ENCODE measurements around the gene NCKAP5.

NCKAP5 gene

DNA sequence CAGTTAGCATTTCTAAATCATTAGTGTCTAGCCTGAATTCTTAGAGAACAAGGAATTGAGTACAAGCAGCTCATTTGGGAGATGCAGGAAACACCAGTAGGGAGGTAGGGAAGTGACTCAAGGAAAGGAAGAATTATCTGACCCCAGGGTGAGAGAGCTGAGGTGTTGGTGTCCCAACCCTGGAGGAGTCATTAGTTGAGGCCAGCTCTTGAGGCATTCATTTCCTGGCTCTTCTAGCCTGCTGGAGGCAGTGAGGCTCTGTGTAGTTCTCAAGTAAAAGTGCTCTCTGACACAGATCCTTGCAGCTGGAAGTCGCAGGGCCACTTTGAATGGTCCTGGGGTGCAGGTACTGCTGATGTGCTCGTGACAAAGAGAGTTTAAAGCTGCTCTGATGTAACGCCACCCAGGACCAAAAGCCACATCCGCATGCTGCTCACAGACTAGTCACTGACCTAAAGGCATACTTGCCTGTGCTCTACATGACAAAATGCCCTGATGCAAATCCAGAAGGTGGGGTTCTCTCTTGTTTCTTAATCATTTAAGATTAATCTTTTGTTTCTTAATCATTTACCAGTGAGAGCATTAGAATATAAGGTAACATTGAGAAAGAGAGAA lies 598.8 kb downstream of the NCKAP5 start:
- no peak for DNase-seq

DNA sequence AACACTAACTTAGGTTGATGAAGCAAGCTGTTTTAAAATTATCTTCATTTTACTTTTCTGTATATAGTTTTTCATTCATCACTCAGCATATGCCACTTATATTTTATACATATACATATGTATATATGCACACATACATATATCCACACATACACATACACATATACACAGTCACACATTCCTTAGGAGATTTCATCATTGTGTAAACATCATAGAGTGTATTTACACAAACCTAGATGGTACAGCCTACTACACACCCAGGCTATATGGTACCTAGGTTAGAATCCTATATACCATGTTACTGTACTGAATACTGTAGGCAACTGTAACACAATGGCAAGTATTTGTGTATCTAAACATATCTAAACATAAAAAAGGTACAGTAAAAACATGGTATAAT lies 602.8 kb downstream of the NCKAP5 start:
- DNase-seq: no peak

DNA sequence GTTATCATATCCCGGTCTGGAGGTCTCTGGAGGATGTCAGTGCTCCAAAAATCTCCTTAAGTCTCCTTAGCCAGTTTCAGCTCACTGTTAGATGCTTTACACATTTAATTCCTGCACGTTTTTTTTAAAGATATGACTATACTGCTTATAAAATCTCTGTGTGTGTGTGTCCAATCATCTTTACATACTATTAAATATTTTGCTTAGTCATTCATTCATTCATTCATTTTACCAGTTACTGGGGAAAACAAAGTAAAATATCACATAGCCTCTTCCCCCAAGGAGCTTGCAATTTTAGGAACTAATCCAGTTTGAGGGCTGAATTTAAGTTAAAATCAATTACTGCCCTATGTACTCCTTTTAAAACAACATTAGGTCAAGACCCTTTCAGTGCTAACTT lies 605.1 kb downstream of the NCKAP5 start:
- DNase-seq: no peak

DNA sequence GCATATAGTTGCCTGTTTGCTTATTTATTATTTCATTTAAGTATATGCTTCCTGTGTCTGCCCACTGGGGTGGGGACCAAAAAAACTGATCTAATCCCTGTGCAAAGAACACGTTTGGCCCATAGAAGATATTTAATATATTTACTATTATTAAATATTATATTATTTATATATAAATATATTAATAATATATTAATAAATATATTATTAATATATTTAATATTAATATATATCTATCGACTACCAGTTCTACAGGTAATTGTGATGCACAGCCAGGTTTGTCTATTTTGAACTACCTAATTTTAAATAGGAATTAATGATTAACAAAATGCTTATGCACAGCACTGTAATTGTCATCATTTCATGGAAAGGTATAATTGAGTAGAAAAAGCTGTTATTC lies 609.4 kb downstream of the NCKAP5 start:
- DNase-seq: no peak

DNA sequence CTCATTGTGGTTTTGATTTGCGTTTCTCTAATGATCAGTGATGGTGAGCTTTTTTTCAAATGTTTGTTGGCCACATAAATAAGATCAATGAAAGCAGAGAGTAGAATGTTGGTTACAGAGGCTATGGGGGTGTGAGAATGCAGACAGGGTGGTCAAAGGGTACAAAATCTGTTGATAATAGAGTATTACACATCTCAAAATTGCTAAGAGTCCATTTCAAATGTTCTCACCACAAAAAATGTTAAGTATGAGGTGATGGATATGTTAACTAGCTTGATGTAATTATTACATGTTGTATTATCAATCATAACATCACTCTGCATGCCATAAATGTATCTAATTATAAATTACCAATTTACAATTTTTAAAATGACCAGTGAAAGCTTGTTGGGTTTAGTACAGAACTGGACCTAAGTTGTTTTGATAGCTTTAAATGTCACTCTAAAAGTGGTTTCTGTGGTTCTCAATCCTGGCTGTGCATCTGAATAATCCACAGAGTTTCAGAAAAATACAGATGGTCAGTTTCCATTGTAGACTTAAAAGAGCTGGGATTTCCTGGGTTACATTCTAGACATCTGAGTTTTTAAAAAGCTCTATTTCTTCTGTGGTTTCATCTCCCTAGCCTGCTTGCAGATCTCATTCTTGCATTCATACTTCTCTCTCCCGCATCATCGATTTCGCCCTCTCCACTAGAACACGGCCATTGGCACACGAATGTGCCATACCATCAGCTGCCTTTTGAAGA lies 612.2 kb downstream of the NCKAP5 start:
- DNase-seq: no peak

DNA sequence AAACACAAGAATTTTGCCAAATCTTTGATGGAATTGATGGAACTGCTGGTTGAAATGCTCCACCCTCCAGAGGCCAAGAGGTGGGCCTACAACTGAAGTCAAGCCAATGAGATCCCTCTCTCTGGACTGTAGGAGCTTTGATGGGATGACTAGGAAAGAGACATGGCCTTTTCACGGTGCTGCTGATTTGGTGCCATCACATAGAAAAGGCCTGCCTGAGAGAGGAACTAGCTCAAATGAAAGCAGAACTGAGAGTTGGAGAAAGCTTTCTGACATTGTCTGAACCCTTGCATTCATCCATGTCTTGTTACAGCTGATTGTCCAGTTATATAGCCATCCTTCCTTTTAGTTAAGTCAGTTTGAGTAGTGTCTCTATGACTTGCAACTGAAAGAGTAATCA lies 614.5 kb downstream of the NCKAP5 start:
- no peak for DNase-seq

DNA sequence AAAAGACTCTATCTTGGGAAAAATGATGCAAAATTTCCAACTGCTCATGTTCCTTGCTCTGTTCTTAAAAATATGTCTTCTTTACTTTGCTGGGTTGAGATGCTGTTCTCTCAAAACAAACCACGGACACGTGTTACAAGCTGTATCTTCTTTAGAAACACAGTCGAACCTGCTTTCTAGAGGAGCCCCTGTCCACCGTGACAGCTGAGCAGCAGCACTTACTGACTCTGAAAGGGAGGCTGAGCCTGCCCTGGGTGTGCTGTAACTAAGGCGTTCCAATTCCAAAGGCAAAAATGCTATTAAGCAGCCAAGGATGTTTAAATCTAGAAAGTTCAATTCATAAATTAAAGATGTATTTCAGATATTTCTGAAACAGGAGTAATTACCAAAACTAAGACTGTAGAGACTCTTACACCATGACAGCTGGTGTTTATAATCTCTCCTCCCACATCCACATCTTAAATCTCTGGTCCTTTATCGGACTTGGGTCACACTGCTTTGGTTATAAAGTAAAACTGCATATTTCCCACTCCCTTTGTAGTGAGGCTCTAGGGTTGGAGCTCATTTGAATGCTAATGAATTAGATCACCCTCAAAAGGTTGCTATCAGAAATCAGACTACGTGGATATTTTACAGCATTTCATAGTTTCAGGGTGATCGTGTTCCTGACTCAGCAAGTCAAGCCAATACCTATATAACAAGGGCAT lies 617.1 kb downstream of the NCKAP5 start:
- DNase-seq: no peak

DNA sequence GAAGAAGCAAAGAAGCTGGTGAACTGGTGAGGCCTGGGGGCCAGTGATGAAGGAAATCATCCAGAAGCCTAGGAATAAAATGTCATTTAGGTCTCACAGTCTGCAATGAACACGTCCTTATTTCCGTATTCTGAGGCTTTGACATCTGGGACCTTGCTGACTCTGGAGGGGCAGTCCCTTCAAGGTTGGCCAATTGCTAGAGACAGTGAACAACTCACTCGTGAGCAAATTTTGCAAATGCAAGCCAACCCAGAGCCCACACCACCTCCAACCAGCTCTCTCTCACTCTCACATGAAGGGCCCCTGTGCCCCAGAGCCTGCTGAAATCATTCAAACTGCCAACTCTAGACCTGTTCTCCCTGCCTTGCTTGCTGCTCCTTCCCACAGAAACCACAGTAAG lies 619.2 kb downstream of the NCKAP5 start:
- no peak for DNase-seq

DNA sequence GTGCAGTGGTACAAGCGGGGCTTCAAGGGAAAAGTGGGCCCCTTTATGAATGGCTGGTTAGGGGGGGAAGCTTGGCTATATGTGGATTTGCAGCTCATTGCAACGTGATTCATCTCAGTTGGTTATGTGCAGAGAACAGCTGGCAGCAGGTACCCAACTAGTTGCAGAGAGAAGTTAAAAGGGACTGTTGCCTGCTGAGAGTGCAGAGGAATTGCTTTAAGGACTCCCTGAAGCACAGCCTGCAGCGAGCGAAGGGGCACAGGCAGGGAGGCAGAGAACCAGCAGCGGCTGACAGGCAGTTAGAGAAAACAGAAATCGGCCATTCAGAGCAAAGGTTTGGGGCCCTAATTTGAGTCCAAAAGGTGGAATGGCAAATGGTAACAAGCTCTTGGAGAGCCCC lies 620.1 kb downstream of the NCKAP5 start:
- no peak for DNase-seq

DNA sequence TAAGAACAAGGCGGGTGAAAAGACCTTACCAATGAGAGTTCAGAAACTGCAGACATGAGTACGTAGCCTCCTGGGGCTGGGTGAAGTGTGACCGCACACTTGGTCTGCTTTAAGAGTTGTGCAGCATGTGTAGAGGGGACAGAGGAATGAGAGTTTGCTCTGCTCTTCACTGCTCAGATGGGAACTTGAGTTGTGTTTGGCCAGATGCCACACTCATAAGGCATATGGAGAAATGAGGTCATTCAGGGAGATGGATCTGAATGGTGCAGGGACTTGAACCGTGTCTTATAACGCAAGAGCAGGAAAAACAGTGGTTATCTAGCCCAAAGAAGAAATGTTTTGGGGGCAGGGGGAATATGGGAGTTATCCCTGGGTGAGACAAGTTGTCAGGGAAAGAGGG lies 624.4 kb downstream of the NCKAP5 start:
- DNase-seq: no peak

DNA sequence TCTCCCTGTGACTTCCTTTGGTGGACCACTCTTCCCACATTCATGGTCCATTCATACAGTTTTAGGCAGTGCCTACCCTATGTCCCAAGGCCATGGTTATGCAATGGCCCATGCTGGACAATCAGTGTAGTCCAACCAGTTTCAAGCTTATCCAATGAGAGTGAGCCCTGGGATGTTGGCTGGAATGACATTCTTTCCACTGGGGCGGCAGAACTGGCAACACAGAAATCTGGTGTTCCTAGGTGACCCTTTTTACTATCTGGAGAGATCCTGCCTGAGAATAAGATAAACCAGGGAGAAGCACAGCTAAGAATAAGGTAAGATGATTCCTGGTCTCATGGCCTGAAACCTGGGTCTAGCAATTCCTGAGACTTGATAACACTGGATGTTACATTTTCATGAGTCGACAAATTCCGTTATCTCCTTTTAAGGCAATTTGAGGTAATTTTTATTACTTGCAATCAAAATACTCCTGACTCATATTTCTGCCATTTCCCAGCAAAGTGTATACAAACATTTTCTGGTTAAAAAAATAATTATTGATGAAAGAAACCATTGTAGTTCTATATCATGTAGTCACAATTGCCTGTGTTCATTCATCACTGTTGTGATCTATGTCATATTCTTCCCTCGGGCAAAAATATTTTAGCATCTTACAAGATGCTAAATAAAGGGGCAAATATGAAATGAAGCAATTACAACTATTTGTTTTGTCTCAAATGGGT lies 626.8 kb downstream of the NCKAP5 start:
- DNase-seq: no peak

DNA sequence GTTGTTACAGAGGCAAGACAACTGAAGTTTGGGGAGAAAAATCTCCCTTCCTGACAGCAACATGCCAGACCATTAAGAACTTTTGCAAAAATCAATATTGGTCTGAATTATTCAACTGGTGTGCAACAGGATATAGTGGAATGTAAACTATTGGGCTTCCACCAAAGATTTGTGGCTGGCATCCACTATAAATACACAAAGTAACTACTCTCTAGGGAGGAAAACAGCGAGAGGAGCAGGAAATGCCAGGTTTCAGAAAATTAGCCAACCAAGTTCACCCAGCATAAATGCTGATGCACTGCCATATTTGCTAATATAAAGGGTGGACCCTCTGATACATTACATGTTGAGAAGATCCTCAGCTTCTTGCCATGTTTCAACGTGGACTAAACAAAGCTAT lies 630.6 kb downstream of the NCKAP5 start:
- no peak for DNase-seq

DNA sequence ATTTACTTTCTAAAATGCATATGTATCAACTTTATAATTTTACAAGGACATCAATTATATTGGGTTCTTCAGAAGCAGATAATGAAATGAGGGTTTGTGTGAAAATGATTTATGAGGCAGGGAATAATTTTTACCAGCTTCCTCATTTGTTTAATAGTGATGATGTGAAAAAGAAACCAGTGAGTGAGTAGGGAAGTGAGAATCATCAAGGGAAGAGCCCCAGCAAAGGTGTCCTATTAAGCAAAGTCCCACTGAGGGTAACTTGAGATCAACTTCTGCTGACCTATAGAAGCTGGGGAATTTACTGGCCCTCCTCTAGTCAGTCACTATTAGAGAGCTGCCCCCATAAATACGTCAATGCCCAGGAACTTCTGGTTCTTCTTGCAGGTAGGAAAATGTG lies 631.5 kb downstream of the NCKAP5 start:
- DNase-seq: no peak

DNA sequence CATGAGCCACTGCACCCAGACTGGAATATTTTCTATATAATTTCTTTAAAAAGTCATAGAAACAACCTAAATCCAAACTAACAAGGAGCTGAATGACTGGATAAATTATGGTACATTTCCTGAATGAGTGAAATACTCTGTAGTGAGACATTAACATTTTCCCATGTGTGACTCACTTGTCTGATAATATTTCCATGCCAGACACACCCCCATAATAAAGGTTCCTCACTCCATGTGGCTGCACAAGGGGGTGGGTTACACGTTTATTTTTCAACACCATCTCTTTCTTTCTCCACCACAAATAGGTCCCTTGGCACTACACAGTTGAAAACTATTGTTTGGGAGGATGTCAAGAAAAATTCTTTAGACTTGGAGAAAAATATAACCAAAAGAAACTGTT lies 632.0 kb downstream of the NCKAP5 start:
- no peak for DNase-seq

DNA sequence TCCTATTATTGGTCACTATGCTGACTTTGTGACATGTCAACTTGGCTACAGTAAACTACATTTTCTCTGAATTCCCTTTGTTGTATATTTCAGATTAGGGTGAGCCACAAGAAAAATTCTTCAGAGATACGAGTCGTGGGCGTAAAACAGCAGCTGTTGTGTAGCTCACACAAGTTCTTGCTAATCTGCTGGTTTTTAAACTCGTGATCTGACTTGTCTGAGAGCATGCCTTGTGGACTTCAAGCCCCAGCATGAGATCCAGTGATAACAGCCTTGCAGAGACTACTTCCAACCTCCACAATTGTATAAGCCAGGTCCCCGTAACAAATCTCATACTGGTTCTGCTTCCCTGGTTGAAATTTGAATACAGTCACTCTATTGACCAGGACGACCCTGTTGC lies 638.5 kb downstream of the NCKAP5 start:
- DNase-seq: no peak

DNA sequence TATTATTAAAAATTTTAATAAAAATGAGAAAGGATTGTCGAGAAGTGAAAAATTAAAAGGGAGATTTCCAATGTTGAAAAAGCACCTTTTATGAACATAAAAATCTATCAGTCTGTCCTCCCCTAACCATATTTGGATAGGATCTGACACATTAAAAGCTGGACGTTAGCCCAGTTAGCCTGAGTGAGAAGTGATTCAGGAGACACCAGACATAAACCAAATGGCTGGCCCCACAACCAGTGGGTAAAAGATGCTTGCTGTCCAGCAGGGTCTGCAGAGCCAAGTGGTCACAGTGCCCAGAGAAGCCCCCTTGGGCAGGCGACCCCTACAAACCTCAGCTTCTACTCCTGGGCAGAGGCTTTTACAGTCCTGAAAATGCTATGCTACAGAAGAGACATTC lies 644.5 kb downstream of the NCKAP5 start:
- peak in 1 of 2 experiments; percentile 5 for DNase-seq

DNA sequence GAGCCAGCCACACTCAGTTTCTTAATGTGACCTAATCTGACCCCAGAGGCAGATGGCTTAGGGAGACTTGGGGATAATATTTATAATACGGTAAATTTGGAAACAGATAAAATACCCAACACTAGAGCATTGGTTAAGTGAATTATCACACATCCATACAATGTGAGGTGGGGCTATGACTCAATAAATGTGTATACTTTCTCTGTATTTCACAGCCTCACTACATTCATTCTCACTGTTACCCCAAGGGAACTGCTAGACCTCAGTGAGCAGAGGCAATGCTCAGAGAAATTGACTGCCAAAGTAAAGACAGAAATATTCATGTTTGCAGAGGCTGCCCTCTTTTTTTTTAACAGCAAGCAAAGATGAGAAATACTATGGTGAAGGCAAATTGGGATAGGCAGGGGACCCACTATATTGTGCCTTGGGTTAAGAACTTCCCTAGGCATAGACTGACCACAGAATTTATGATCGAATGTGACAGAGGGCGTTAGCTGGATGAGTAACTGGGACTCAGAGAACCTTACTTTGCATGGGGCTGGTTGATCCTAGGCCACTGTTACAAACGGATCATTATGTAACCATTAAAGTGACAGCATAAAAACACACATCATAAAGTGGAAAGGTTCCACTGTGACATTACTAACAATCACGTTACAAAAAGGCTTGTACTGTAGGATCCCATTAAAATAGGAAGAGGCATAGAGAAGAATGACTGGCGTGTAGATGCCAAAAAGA lies 652.3 kb downstream of the NCKAP5 start:
- DNase-seq: no peak

DNA sequence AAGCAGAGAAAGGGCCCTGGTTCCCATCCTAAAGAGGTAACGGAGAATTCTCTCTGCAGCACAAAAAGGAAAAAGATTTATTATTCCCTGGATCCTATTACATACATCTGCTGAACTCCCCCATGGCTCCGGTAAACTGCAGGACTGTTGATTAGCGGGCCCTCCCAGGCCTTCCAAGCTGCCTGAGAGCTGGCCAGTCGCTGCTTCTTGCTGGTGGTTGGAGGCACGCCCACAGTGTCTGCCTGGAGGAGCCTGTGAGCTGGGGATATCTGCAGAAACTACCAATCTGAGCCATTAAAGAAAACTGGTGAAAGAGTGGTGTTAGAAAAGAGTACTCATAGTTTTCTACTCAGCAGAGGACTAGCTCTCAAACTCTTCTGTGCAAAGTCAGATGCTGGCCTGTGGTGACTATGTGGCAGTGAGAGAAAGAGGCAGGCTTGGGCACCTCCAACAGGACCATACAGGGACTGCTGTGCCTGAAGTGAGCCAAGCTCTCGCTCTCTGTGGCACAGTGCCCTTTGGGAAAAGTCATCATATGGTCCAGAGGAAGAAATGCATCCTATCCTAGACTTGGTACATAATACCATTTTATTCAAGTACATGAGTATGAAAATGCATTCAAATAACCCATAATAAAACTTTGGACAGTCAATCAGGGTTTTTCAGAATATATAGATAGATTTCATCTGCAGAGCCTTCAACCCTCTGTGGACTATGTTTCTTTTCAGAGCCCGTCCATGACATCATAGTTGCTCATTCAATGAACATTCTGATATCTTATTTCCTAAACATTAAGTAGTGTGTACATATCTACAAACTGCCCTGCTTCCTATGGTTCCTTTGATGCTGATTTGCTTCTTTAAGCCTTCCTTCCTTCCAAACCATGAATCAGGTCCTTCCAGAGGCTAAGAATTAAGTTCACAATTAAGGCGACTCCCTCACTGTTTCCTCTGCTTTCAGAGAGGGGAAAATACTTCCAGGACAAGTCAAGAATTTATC lies 656.2 kb downstream of the NCKAP5 start:
- no peak for DNase-seq

DNA sequence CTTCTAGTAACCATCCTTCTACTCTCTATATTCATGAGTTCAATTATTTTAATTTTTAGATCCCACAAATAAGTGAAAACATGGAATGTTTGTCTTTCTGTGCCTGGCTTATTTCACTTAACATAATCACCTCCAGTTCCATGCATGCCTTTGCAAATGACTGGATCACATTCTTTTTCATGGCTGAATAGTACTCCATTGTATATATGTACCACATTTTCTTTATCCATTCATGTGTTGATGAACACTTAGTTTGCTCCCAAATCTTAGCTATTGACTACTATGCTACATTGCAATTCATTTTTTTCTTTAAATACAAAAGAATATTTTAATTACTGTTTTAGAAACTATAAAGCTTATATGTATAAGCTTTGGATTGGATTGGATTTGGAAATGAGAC lies 657.8 kb downstream of the NCKAP5 start:
- DNase-seq: no peak

DNA sequence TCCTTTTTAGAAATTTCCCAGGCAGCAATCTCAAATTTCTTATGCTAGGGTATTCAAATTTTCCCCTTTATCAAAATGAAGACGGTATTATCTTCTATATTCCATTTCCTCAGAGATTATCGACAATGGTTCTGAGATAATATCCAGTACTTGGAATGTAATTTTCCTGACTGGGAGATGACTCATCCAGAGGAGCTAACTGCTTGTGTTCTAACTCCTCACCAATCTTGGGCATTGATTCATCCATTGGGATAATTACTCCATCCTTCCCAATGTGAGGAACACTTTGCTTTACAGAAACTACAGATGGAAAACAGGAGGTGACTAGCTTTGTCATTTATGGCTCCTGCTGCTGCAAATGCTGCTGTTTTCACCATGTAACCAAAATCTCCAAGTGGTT lies 658.8 kb downstream of the NCKAP5 start:
- DNase-seq: no peak

DNA sequence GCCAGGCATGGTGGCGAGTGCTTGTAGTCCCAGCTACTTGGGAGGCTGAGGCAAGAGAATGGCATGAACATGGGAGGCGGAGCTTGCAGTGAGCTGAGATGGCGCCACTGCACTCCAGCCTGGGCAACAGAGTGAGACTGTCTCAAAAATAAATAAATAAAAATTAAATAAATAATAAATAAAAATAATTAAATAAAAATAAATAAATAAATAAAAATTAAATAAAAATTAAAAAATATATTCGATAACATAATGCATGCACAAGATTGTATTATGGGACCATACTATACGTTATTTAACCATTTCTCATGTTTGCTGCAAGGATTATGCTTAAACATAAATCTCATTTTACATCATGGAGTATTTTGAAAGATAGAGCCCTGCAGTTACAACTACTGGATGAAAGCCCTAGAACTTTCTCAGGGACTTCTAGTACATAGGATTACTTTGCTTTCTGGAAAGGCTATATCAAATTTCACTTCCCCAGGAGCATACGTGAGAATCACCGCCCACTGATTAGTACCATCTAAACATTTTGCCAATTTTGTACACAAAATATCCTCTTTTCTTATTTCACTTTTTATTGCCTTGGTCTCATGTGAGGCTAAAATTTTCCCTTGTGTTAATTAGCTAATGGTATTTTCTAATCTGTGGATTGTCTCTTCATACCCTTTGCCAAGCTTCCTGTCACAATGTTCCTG lies 664.0 kb downstream of the NCKAP5 start:
- DNase-seq: no peak
